K562 (cell line): ENCODE measurements around the gene TUBA1A. TPM values are rescaled to one million over a fixed set of nuclear protein-coding genes. Genes with fewer than 3 reads are reported as not detected.

Experiments used
- ATAC-seq: fragments of 200-7000 bp; cut with Tn5 transposase; 3 replicates; pipeline ENCODE4 v1.9.1; 2020; ENCODE audit warnings: moderate library complexity
- BruUV-seq: library from RNA; stranded (reverse); fragments of 400-500 nt; replicated peaks from 2 replicates; lab custom pipeline; 2021; lab: Mats Ljungman, UMichigan
- CTCF ChIA-PET: fragments of 300-600 bp; formaldehyde crosslinking; extraction: SDS; loops from one replicate; lab custom pipeline; 2021; ENCODE audit warnings: low intra/inter-chr PET ratio; lab: Yijun Ruan, JAX
- POLR2A ChIA-PET: fragments of 300-600, 350-650 bp; sonication (Branson Sonifier 250); formaldehyde crosslinking; extraction: SDS; loops from one replicate; lab custom pipeline; 2021; ENCODE audit warnings: antibody characterized with exemption, inconsistent platforms; lab: Yijun Ruan, JAX
- DNase-seq, 4 experiments: peaks; one replicate each; pipeline versions ENCODE4 v3.0.0 to v3.0.0-alpha.2; 2011 to 2018; ENCODE audit warnings: low spot score in 3 of 4, mixed read lengths in 3 of 4; ENCODE audit errors: extremely low read depth in 1 of 4
- FAIRE-seq: peaks from 2 replicates; lab custom pipeline; 2011; peaks lifted over from hg19 to GRCh38; lab: Jason Lieb, UNC
- H2AFZ ChIP-seq: 2 replicates; pipeline ENCODE4 v1.6.0; 2011; ENCODE audit warnings: low read depth, low read length, control low read depth, inconsistent platforms
- H3K27ac ChIP-seq: fragments of 200-600 bp; 3 replicates; pipeline ENCODE4 v1.8.0; 2011; ENCODE audit warnings: low read depth, mild to moderate bottlenecking, control low read depth, inconsistent platforms, low read length, moderate library complexity, mixed read lengths; ENCODE audit errors: extremely low read depth
- H3K27me3 ChIP-seq, 2 experiments: fragments of 300-600 bp in 1 of 2; 2 replicates in 1 of 2; 3 replicates in 1 of 2; pipeline versions ENCODE4 v1.6.0 to v1.8.0; 2011; ENCODE audit warnings: inconsistent platforms in 2 of 2, low read length in 2 of 2, mild to moderate bottlenecking in 1 of 2, mixed read lengths in 1 of 2, moderate library complexity in 1 of 2; ENCODE audit not compliant: control insufficient read depth in 2 of 2, insufficient read depth in 2 of 2
- H3K36me3 ChIP-seq: fragments of 300-600 bp; 3 replicates; pipeline ENCODE4 v1.8.0; 2011; ENCODE audit warnings: mild to moderate bottlenecking, low read length, inconsistent platforms; ENCODE audit not compliant: control insufficient read depth, insufficient read depth
- H3K4me1 ChIP-seq, 2 experiments: fragments of 200-600 bp in 1 of 2; replicated peaks in 1 of 2; 2 replicates in 1 of 2; 3 replicates in 1 of 2; pipeline versions ENCODE4 v1.5.1 to v1.8.0; 2011; ENCODE audit warnings: inconsistent platforms in 2 of 2, low read length in 2 of 2, mild to moderate bottlenecking in 1 of 2, mixed read lengths in 1 of 2, moderate library complexity in 1 of 2; ENCODE audit not compliant: control insufficient read depth in 2 of 2, insufficient read depth in 2 of 2
- H3K4me2 ChIP-seq: 2 replicates; pipeline ENCODE4 v1.6.1; 2011; ENCODE audit warnings: low read length, control low read depth, inconsistent platforms, mixed read lengths; ENCODE audit not compliant: insufficient read depth
- H3K4me3 ChIP-seq: fragments of 200-600 bp; sonication (generic), shearing (Covaris generic); 2 replicates; pipeline ENCODE4 v1.5.1; 2016; ENCODE audit warnings: control low read depth, inconsistent platforms
- H3K79me2 ChIP-seq: fragments of 200-600 bp; 3 replicates; pipeline ENCODE4 v1.8.0; 2011; ENCODE audit warnings: low read length, inconsistent platforms; ENCODE audit not compliant: control insufficient read depth, insufficient read depth
- H3K9ac ChIP-seq, 2 experiments: 2 replicates each; pipeline versions ENCODE4 v1.6.0 to v1.6.1; 2011; ENCODE audit warnings: low read depth in 2 of 2, low read length in 2 of 2, control low read depth in 1 of 2, inconsistent platforms in 1 of 2, mild to moderate bottlenecking in 1 of 2, mixed read lengths in 1 of 2; ENCODE audit not compliant: insufficient read depth in 1 of 2
- H3K9me1 ChIP-seq: one replicate; pipeline ENCODE4 v1.6.0; 2011; ENCODE audit warnings: inconsistent platforms, mild to moderate bottlenecking, low read length, moderate library complexity; ENCODE audit not compliant: control insufficient read depth, insufficient read depth
- H3K9me3 ChIP-seq: replicated peaks from 2 replicates; pipeline ENCODE4 v1.5.1; 2011; ENCODE audit warnings: low read depth, low read length, inconsistent platforms; ENCODE audit not compliant: control insufficient read depth, insufficient read depth
- H4K20me1 ChIP-seq: replicated peaks from 2 replicates; pipeline ENCODE4 v1.6.1; 2011; ENCODE audit warnings: low read length, inconsistent platforms, mixed read lengths; ENCODE audit not compliant: control insufficient read depth, insufficient read depth
- BDP1 ChIP-seq: IDR thresholded peaks from 3 replicates; pipeline ENCODE4 v1.6.1; 2011; ENCODE audit not compliant: insufficient read length, insufficient read depth
- CC2D1A ChIP-seq: fragments of 450-650 bp; IDR thresholded peaks from 2 replicates; pipeline ENCODE4 v1.6.1; 2017; ENCODE audit warnings: mild to moderate bottlenecking
- CHD4 ChIP-seq: fragments of 200-600 bp; sonication (generic); IDR thresholded peaks from 3 replicates; pipeline ENCODE4 v1.6.1; 2012; ENCODE audit warnings: low read depth, mild to moderate bottlenecking, mixed read lengths, low read length, inconsistent platforms; ENCODE audit not compliant: insufficient read depth, insufficient replicate concordance, poor library complexity, severe bottlenecking
- E2F6 ChIP-seq, 2 experiments: IDR thresholded peaks; 2 replicates each; pipeline ENCODE4 v1.6.1; 2011; ENCODE audit warnings: borderline replicate concordance in 1 of 2, control low read depth in 1 of 2, low read depth in 1 of 2, low read length in 1 of 2, mild to moderate bottlenecking in 1 of 2, mixed read lengths in 1 of 2, moderate library complexity in 1 of 2; ENCODE audit not compliant: insufficient read depth in 1 of 2, insufficient read length in 1 of 2, poor library complexity in 1 of 2, severe bottlenecking in 1 of 2; ENCODE audit errors: extremely low read depth in 1 of 2
- ETV5 ChIP-seq: sonication (generic); formaldehyde crosslinking; IDR thresholded peaks from 2 replicates; pipeline ENCODE4 v1.4.0; 2020; ENCODE audit warnings: low read depth, mild to moderate bottlenecking, missing genetic modification reagents
- KHSRP ChIP-seq: fragments of 450-650 bp; IDR thresholded peaks from 2 replicates; pipeline ENCODE4 v1.6.1; 2017
- NCOA2 ChIP-seq, 2 experiments: fragments of 450-650 bp; IDR thresholded peaks; 2 replicates each; pipeline ENCODE4 v1.6.1; 2018; ENCODE audit warnings: mild to moderate bottlenecking in 2 of 2, moderate library complexity in 1 of 2; ENCODE audit not compliant: partially characterized antibody in 2 of 2
- SP1 ChIP-seq: sonication (generic); formaldehyde crosslinking; IDR thresholded peaks from 2 replicates; pipeline ENCODE4 v1.8.1; 2022; ENCODE audit warnings: mild to moderate bottlenecking, missing genetic modification reagents
- STAG1 ChIP-seq: sonication (generic); formaldehyde crosslinking; IDR thresholded peaks from 2 replicates; pipeline ENCODE4 v1.5.0; 2020; ENCODE audit warnings: missing genetic modification reagents, borderline replicate concordance
- TARDBP ChIP-seq: fragments of 450-650 bp; IDR thresholded peaks from 2 replicates; pipeline ENCODE4 v1.6.1; 2016
- TCF7L2 ChIP-seq: fragments of 150-350 bp; IDR thresholded peaks from 2 replicates; pipeline ENCODE4 v1.6.1; 2016; ENCODE audit warnings: low read depth, mild to moderate bottlenecking, low read length, moderate library complexity
- XRCC4 ChIP-seq: IDR thresholded peaks from one replicate; pipeline ENCODE4 v1.6.1; 2011; ENCODE audit not compliant: insufficient read depth, insufficient read length; ENCODE audit errors: extremely low read depth
- YBX1 ChIP-seq: fragments of 450-650 bp; IDR thresholded peaks from 2 replicates; pipeline ENCODE4 v1.7.1; 2016; ENCODE audit warnings: mild to moderate bottlenecking
- ZBTB43 ChIP-seq: sonication (generic); formaldehyde crosslinking; IDR thresholded peaks from 2 replicates; pipeline ENCODE4 v1.8.0; 2023; ENCODE audit warnings: mild to moderate bottlenecking, missing genetic modification reagents
- ZNF23 ChIP-seq: fragments of 250-450 bp; sonication (Bioruptor Pico); IDR thresholded peaks from 2 replicates; pipeline ENCODE4 v1.4.0; 2020; ENCODE audit warnings: mild to moderate bottlenecking
- WGBS: fragments of 100-300 bp; shearing (Covaris generic); methylation state at CpG from one replicate; pipeline ENCODE4 v1.1.6; 2016; ENCODE audit warnings: low coverage, mixed read lengths; ENCODE audit not compliant: insufficient coverage; ENCODE audit errors: missing lambda C conversion rate; 5-methylcytosine and 5-hydroxymethylcytosine counted together
- in situ Hi-C: fragments of 300-500 bp; cut with MboI; formaldehyde crosslinking; loops from 4 replicates; pipeline ENCODE4 v1.15.0; 2018; ENCODE audit warnings: inconsistent platforms, mixed read lengths
- intact Hi-C: fragments of 100-400 bp; cut with micrococcal nuclease; formaldehyde crosslinking; loops from 2 replicates; pipeline ENCODE4 v1.14.2; 2022
- polyA plus RNA-seq, 8 experiments: library from polyadenylated mRNA; depleted of rRNA in 4 of 8; stranded (reverse) in 5 of 8; unstranded in 3 of 8; fragments of >200 nt; fragmentation: Nextera tagmentation in 2 of 8; fragmentation: Illumina TruSeq in 1 of 8; extraction: Ambion mirVana in 2 of 8; extraction: Trizol in 1 of 8; gene quantifications; 2 replicates each; pipeline versions ENCODE4 v1.2.1 to v1.2.3, GENCODE V29; 2011 to 2014; ENCODE audit warnings: inconsistent platforms in 1 of 8, missing spikeins in 1 of 8
- total RNA-seq, 7 experiments: library from RNA; depleted of rRNA in 6 of 7; stranded (reverse); fragments of >200 nt in 6 of 7; fragmentation: Illumina TruSeq in 2 of 7; extraction: Trizol in 2 of 7; gene quantifications; 2 replicates each; pipeline versions ENCODE4 v1.2.1 to v1.2.3, GENCODE V29; 2011 to 2021; ENCODE audit warnings: low replicate concordance in 1 of 7
- TF ChIP-seq, protein P1 (sequence below), 2 experiments: fragments of 250-450 bp in 1 of 2; fragments of 450-650 bp in 1 of 2; sonication (Bioruptor Pico) in 1 of 2; IDR thresholded peaks; 2 replicates each; pipeline versions ENCODE4 v1.6.1 to v1.8.0; 2016 to 2021; ENCODE audit warnings: mild to moderate bottlenecking in 2 of 2, moderate library complexity in 2 of 2, missing compliant biosample characterization in 1 of 2, missing genetic modification characterization in 1 of 2
- TF ChIP-seq, protein P2 (sequence below): fragments of 250-450 bp; sonication (Bioruptor Pico); IDR thresholded peaks from 2 replicates; pipeline ENCODE4 v1.5.0; 2021; ENCODE audit warnings: mild to moderate bottlenecking, borderline replicate concordance

The TUBA1A gene
- total and polyA plus RNA-seq, 9 of the 15 experiments (the other 6 are each of a cell fraction or from before 2014, with no cell fraction given): 7.4 to 45.1 (median 11.9) TPM

- 57% methylated on average over 1 of the region's 1 CpG for WGBS
- no peak overlapping the region for H3K9ac ChIP-seq
- H3K4me3 ChIP-seq: no peak overlapping the region
- no peak overlapping the region for H2AFZ ChIP-seq
- ATAC-seq (no peak), FAIRE-seq (no peak), DNase-seq (no peak)
- no peaks in the 10 kb centered on the region for H3K27me3 ChIP-seq
- H3K27ac ChIP-seq: no peak overlapping the region
- H3K9me3 ChIP-seq: no peaks in the 10 kb centered on the region
- no peaks in the 10 kb centered on the region for H3K4me1 ChIP-seq
- CTCF ChIA-PET: interaction anchor here (0.6 kb wide), 1 partner anchor 25 kb away, joined by 4 read pairs; no protein-coding TSS in a partner anchor
- in situ Hi-C loops (no loop called here), intact Hi-C loops (no loop called here)
- H4K20me1 ChIP-seq: no peaks in the 10 kb centered on the region
- no peaks in the 10 kb centered on the region for H3K9me1 ChIP-seq
- BruUV-seq: no TSS peak
- no peaks in the 10 kb centered on the region for H3K79me2 ChIP-seq
- no peaks in the 10 kb centered on the region for H3K36me3 ChIP-seq
- no peak overlapping the region for H3K4me2 ChIP-seq
- POLR2A ChIA-PET: interaction anchor here (0.7 to 2.5 kb wide), 5 partner anchors 10 to 148 kb away, joined by 3 to 11 read pairs (median 4); partner anchors contain the start of genes KMT2D and TUBA1B
- TF ChIP-seq ZNF23 (CRISPR knock-in tag): no peak
- TF ChIP-seq CHD4: no peak
- no peak for TF ChIP-seq TARDBP
- no peak for TF ChIP-seq CC2D1A
- TF ChIP-seq, protein P1, sequence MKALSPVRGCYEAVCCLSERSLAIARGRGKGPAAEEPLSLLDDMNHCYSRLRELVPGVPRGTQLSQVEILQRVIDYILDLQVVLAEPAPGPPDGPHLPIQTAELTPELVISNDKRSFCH (CRISPR knock-in tag; IDR thresholded peaks at IDR 0.05): no peak
- TF ChIP-seq, protein P1 (tag; IDR thresholded peaks at IDR 0.05): no peak
- TF ChIP-seq SP1: no peak
- no peak for TF ChIP-seq BDP1
- TF ChIP-seq ETV5 (CRISPR knock-in tag): no peak
- no peak for TF ChIP-seq NCOA2 (IDR thresholded peaks at IDR 0.05; ENCODE audit: partially characterized antibody in 2 of 2)
- no peak for TF ChIP-seq ZBTB43 (CRISPR knock-in tag)
- no peak for TF ChIP-seq STAG1 (CRISPR knock-in tag)
- TF ChIP-seq E2F6 (IDR thresholded peaks at IDR 0.05; ENCODE audit: borderline replicate concordance in 1 of 2, extremely low read depth in 1 of 2, insufficient read depth in 1 of 2, insufficient read length in 1 of 2, low read depth in 1 of 2, low read length in 1 of 2, poor library complexity in 1 of 2, severe bottlenecking in 1 of 2): no peak
- no peak for TF ChIP-seq XRCC4
- TF ChIP-seq, protein P2, sequence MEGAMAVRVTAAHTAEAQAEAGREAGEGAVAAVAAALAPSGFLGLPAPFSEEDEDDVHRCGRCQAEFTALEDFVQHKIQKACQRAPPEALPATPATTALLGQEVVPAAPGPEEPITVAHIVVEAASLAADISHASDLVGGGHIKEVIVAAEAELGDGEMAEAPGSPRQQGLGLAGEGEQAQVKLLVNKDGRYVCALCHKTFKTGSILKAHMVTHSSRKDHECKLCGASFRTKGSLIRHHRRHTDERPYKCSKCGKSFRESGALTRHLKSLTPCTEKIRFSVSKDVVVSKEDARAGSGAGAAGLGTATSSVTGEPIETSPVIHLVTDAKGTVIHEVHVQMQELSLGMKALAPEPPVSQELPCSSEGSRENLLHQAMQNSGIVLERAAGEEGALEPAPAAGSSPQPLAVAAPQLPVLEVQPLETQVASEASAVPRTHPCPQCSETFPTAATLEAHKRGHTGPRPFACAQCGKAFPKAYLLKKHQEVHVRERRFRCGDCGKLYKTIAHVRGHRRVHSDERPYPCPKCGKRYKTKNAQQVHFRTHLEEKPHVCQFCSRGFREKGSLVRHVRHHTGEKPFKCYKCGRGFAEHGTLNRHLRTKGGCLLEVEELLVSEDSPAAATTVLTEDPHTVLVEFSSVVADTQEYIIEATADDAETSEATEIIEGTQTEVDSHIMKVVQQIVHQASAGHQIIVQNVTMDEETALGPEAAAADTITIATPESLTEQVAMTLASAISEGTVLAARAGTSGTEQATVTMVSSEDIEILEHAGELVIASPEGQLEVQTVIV (CRISPR knock-in tag): no peak
- no peak for TF ChIP-seq YBX1
- TF ChIP-seq KHSRP: no peak
- no peak for TF ChIP-seq TCF7L2
Observed at GRCh38 chr12:49208146-49208545, 19.3 kb upstream of the TUBA1A start.
